HFFc6 (cell line): ENCODE measurements around the gene THADA. TPM values are rescaled to one million over a fixed set of nuclear protein-coding genes. Genes with fewer than 3 reads are reported as not detected.
"Not testable (repeated sequence)": the region's sequence is repeated elsewhere in the genome, so short reads cannot be mapped to it uniquely, and the experiment has no call there.

ENCODE experiments used
- DNase-seq: peaks from one replicate; pipeline ENCODE4 v3.0.0-alpha.2; 2018
- H3K27ac Mint-ChIP-seq: 2 replicates; pipeline ENCODE4 v1.8.0; 2020; ENCODE audit warnings: mild to moderate bottlenecking, mixed read lengths
- H3K27me3 Mint-ChIP-seq: 2 replicates; pipeline ENCODE4 v1.8.0; 2021; ENCODE audit warnings: mild to moderate bottlenecking, moderate library complexity, mixed read lengths; ENCODE audit not compliant: insufficient read depth
- H3K36me3 Mint-ChIP-seq: 2 replicates; pipeline ENCODE4 v1.8.0; 2021; ENCODE audit warnings: low read depth, mixed read lengths
- H3K4me1 Mint-ChIP-seq: 2 replicates; pipeline ENCODE4 v1.8.0; 2020; ENCODE audit warnings: low read depth, mixed read lengths
- H3K4me3 Mint-ChIP-seq: 2 replicates; pipeline ENCODE4 v1.8.0; 2020; ENCODE audit warnings: mild to moderate bottlenecking, moderate library complexity, mixed read lengths
- H3K9me3 Mint-ChIP-seq: 2 replicates; pipeline ENCODE4 v1.8.0; 2020; ENCODE audit warnings: mild to moderate bottlenecking, mixed read lengths
- total RNA-seq, 6 experiments: library from RNA; stranded (reverse); fragmentation: NEBNext Ultra II Directional; extraction: Animal tissue kit (Norgen Biotek cat#: 25700); gene quantifications; 2 replicates in 1 of 6; 3 replicates in 5 of 6; pipeline ENCODE4 v1.2.3, GENCODE V29; 2021
- TF ChIP-seq, protein P1 (sequence below): fragments of 200-600 bp; sonication (generic); IDR thresholded peaks from 2 replicates; pipeline ENCODE4 v1.5.0; 2021; ENCODE audit warnings: antibody characterized with exemption, mild to moderate bottlenecking

The THADA gene
- total RNA-seq, 6 experiments from 2014 or later: 14.3 to 20.5 (median 17.3) TPM

DNA sequence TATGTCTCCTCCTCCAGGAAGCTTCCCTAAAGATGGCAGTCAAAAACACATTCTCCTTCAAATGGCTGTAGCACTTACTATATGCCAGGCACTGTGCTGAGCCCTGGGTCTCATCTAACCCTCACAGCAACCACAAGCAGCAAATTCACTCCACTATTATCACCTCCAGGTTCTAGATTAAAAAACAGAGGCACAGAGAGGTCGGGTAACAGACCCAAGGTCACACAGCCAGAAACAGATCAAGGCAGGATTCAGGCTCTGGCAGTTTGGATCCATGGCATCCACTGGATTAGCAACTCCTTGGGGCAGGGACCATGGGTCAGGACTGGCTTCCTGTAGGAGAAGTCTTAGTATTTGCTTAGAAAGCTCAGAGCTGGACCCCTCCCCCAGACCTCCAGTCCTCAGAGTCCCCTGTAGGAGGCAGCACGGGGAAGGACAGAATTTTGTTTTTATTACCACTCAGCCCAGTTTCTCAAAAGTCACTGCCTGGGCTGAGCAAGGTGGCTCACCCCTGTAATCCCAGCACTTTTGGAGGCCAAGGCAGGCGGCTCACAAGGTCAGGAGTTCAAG is 403.8 kb downstream of the THADA start:
- TF ChIP-seq, protein P1, sequence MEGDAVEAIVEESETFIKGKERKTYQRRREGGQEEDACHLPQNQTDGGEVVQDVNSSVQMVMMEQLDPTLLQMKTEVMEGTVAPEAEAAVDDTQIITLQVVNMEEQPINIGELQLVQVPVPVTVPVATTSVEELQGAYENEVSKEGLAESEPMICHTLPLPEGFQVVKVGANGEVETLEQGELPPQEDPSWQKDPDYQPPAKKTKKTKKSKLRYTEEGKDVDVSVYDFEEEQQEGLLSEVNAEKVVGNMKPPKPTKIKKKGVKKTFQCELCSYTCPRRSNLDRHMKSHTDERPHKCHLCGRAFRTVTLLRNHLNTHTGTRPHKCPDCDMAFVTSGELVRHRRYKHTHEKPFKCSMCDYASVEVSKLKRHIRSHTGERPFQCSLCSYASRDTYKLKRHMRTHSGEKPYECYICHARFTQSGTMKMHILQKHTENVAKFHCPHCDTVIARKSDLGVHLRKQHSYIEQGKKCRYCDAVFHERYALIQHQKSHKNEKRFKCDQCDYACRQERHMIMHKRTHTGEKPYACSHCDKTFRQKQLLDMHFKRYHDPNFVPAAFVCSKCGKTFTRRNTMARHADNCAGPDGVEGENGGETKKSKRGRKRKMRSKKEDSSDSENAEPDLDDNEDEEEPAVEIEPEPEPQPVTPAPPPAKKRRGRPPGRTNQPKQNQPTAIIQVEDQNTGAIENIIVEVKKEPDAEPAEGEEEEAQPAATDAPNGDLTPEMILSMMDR: peak; percentile 54
- Mint-ChIP-seq H3K4me3 (no peak overlapping the region), H3K9me3 (no peaks in the 10 kb centered on the region), H3K36me3 (no peaks in the 10 kb centered on the region), H3K27ac (no peak overlapping the region), H3K4me1 (peaks cover 5% of the 10 kb centered on the region; the same call in 1 of the 2 replicates), H3K27me3 (peaks cover 2% of the 10 kb centered on the region)
- DNase-seq: no peak

DNA sequence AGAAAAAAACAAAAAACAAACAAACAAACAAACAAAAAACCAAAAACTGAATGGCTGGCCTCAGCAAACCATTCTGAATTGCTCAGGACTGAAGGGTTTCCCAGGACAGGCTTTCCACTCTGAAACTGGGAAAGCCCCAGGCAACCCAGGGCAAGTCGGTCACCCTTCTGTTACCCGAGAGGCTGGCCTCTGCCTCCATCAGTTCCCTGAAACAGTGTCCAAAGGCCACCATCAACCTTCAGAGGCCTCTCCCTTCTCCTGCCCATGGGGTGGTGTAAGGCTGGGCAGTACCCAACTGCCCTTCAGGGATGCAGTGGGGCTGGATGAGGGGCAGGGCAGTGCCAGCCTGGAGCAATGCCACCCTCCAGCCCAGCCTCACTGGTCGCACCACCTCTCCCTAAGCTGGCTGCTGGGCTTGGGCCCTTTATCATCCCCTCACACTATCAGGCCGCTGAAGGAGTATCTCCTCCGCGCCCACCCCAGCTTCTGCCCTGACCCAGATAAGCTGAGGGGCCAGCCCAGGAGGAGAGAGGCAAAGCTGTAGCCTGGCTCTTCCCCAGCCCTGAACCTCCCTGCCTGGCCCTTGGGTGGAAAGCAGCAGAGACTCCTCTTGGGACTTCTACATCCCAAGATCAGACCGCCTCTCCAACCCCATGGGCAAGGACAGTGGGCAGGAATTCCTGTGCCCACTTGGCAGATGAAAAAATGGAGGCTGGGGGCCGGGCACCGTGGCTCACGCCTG is 405.4 kb downstream of the THADA start:
- Mint-ChIP-seq H3K36me3 (no peaks in the 10 kb centered on the region), H3K4me3 (no peak overlapping the region), H3K27ac (no peak overlapping the region), H3K4me1 (peaks cover under 1% of the 10 kb centered on the region; the same call in 1 of the 2 replicates), H3K27me3 (peaks cover 2% of the 10 kb centered on the region; the same call in 1 of the 2 replicates), H3K9me3 (no peaks in the 10 kb centered on the region)
- TF ChIP-seq, protein P1: no peak
- no peak for DNase-seq

DNA sequence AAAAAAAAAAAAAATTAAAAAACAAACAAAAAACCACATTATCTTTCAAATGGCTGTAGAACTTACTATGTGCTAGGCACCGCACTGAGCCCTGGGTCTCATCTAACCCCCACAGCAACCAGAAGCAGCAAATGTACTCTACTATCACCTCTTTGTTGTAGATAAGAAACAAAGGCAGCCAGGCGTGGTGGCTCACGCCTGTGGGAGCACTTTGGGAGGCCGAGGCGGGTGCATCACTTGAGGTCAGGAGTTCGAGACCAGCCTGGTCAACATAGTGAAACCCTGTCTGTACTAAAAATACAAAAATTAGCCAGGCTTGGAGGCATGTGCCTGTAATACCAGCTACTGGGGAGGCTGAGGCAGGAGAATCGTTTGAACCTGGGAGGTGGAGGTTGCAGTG is 406.0 kb downstream of the THADA start:
- not testable (repeated sequence) for H3K4me3 Mint-ChIP-seq, H3K27me3 Mint-ChIP-seq, H3K36me3 Mint-ChIP-seq, H3K4me1 Mint-ChIP-seq, H3K27ac Mint-ChIP-seq, DNase-seq, H3K9me3 Mint-ChIP-seq

DNA sequence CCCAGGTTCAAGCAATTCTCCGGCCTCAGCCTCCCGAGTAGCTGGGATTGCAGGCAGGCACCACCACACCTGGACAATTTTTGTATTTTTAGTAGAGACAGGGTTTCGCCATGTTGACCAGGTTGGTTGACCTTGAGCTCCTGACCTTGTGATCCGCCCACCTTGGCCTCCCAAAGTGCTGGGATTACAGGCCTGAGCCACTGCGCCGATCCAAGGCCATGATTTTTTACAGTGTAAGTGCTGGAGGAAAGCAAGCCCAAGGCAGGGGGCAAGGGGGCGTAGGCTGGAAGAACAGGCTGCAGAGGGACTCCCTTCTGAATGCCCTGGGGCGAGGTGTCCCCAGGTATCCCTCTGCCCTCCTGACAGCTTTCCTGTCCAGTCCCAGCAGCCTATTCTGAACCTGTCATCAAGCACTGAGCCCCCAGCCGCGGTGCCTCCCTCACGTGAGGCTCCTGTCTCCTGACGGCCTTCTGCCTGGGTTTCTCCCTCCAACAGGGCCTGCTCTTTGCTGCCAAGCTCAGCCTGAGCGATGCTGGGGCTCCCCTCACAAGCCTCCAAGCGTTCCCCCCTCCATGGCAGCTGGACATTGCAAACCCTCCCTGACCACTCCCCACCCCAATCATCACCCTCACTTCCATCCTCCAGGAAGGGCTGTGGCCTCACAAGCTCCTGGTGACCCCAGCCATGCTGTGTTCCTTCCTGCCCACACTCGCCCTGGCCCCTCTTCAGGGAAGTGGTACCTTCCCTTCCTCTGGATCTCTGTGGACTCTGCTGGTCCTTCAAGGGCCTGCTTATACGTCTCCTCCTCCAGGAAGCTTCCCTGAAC is 407.1 kb downstream of the THADA start:
- Mint-ChIP-seq H3K27ac (no peak overlapping the region), H3K4me1 (peaks cover 17% of the 10 kb centered on the region)

DNA sequence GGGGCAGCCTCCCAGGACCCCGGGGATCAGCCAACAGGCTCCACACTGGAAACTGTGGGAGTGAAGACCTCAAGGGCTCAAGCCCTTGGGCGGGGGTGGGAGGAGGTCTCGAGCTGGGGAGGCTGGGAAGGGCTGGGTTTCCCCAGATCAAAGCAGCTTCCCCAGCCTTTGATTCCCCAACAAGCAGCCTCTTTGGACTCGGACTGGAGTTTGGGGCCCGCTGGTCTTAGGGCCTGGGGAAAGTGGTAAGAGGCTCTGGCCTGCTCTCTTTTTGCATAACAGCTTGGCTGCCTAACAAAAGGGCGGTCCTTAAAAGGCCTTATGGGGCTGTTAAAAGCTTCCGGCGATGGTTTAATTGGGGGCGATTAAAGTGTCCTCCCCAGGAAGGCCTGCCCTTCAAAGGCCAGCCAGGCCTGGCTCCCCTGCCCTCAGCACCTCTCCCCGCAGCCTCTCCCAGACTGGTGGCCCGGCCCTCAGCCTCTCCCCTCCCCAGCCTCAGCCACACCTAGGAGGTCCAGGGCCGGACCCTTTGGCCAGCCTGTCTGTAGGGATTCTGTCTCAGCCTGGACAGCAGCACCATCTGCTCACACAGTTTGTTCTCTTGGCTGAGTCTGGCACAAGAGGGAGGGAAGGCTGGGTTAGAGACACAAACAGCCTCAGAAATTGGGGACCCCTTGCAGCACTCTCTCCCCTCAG is 409.0 kb downstream of the THADA start:
- TF ChIP-seq, protein P1: no peak
- Mint-ChIP-seq H3K36me3 (no peaks in the 10 kb centered on the region), H3K9me3 (no peaks in the 10 kb centered on the region), H3K27me3 (peaks cover under 1% of the 10 kb centered on the region), H3K4me1 (peaks cover 20% of the 10 kb centered on the region), H3K27ac (no peak overlapping the region), H3K4me3 (no peak overlapping the region)
- DNase-seq: no peak

More for the DNA sequence above, 407.1 kb downstream of the THADA start:
- Mint-ChIP-seq H3K36me3 (no peaks in the 10 kb centered on the region), H3K4me3 (no peak overlapping the region), H3K9me3 (no peaks in the 10 kb centered on the region), H3K27me3 (peaks cover 2% of the 10 kb centered on the region)
- no peak for DNase-seq
- TF ChIP-seq, protein P1: no peak
